Measurements from ENCODE around the gene ASB8. TPM values are rescaled to one million over a fixed set of nuclear protein-coding genes. Genes with fewer than 3 reads are reported as not detected.

The ASB8 gene
- polyA plus RNA-seq, 10 donors: 29.9 to 69.6 (median 49.9) TPM

GRCh38 chr12:48106681-48107613 lies 50.4 kb downstream of the ASB8 start:
- no peak for DNase-seq

GRCh38 chr12:48105867-48106680 lies 51.2 kb downstream of the ASB8 start, which contains the start of gene SENP1:
TSS of gene SENP1 (minus strand) at chr12:48106079. CDS start at chr12:48101472, 4,607 bp downstream.
- peak; percentile 87 to 97 (median 91) for DNase-seq

- no peak for DNase-seq
These were observed 51.9 kb downstream of the ASB8 start for GRCh38 chr12:48105321-48105866.

- DNase-seq: no peak
These were observed 52.8 kb downstream of the ASB8 start for GRCh38 chr12:48104531-48104930.

Other genes starting within 250 kb of the ASB8 start
- gene TMEM106C, start 193.9 kb downstream of the ASB8 start, polyA plus RNA-seq (ENCODE audit: insufficient read length in 10 of 10): 10 to 100 TPM; 51.6 to 67.5 (median 57.6) TPM
- 10 to 100 TPM in 8 of 10 donors, 1 to 10 TPM in 2; 5.5 to 83.1 (median 39.5) TPM for gene COL2A1, start 153.0 kb downstream of the ASB8 start, polyA plus RNA-seq (ENCODE audit: insufficient read length in 10 of 10)
- 10 to 100 TPM; 12.2 to 20.5 (median 16.1) TPM for gene SENP1, start 51.4 kb downstream of the ASB8 start, polyA plus RNA-seq (ENCODE audit: insufficient read length in 10 of 10)
- 100 to 1,000 TPM; 130 to 326 (median 255) TPM for gene PFKM, start 38.2 kb downstream of the ASB8 start, polyA plus RNA-seq (ENCODE audit: insufficient read length in 10 of 10)
- 1 to 10 TPM in 9 of 10 donors, under 1 TPM in 1; 0.88 to 4.8 (median 1.9) TPM for gene CCDC184, start 26.1 kb upstream of the ASB8 start, polyA plus RNA-seq (ENCODE audit: insufficient read length in 10 of 10)
- under 1 TPM in 4 of 10 donors, not detected in 6; 0.12 to 0.65 (median 0.19) TPM for gene OR10AD1, start 45.8 kb upstream of the ASB8 start, polyA plus RNA-seq (ENCODE audit: insufficient read length in 10 of 10)
- 10 to 100 TPM; 12.8 to 21.8 (median 14.4) TPM for gene ZNF641, start 193.4 kb upstream of the ASB8 start, polyA plus RNA-seq (ENCODE audit: insufficient read length in 10 of 10)